Right ventricle myocardium superior (tissue), 1 donor: ENCODE results near the gene DNAJB1. TPM values are rescaled to one million over a fixed set of nuclear protein-coding genes. Genes with fewer than 3 reads are reported as not detected.

Experiments
- ATAC-seq: fragments of 200-7000 bp; cut with Tn5 transposase; one replicate; pipeline ENCODE4 v1.9.1; 2020; ENCODE audit warnings: mild to moderate bottlenecking; ENCODE audit not compliant: poor library complexity
- DNase-seq: peaks from one replicate; pipeline ENCODE4 v3.0.0-alpha.2; 2020
- intact Hi-C: fragments of 100-400 bp; cut with DNase I; formaldehyde crosslinking; loops from one replicate; pipeline ENCODE4 v1.11.2; 2022
- total RNA-seq: library from RNA; stranded (reverse); fragmentation: NEBNext Ultra II Directional; extraction: Animal tissue kit (Norgen Biotek cat#: 25700); gene quantifications from one replicate; pipeline ENCODE4 v1.2.1, GENCODE V29; 2021
- donor health status: DM: no; HTN: yes; CAD: no; lungs with severe emphysema.

DNAJB1 gene
- total RNA-seq, 1 donor from 2014 or later, result 43.0 TPM

GRCh38 chr19:14529254-14530004, 11.2 kb upstream of the DNAJB1 start, which contains the start of gene TECR:
Gene TECR (plus strand): TSS chr19:14529594. CDS start chr19:14529697, 103 bp downstream.
- intact Hi-C loops, result no loop called here
- ATAC-seq, result peak; percentile 96

DNA sequence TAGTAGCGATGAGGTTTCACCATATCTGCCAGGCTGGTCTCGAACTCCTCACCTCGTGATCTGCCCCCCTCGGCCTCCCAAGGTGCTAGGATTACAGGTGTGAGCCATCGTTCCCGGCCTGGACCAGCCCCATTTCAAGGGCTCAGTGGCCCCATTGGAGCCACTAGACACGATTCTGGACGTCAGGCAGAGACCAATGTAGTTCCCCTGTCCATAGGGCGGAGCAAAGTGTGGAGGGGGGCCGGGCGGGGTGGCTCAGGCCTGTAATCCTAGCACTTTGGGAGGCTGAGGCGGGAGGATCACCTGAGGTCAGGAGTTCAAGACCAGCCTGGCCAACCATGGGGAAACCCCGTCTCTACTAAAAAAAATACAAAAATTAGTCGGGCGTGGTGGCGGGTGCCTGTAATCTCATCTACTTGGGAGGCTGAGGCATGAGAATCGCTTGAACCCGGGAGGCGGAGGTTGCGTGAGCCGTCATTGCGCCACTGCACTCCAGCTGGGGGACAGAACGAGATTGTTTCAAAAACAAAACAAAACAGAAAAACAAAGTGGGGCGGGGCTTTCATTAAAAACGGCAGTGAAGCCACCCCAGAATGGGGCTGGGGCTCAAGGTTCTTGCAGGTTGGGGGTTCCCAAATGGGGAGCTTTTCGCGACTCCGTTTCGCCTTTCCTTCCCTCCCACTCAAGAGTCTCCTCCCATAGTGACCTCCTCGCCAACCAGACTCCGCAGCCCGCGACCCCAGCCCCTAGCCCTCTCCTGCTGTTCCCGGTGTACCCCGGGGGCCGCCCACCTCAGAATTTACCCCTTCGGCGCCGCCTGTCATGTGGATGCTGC, 10.4 kb upstream of the DNAJB1 start:
- DNase-seq (peak; percentile 55), ATAC-seq (no peak)
- intact Hi-C loops, result no loop called here

More at GRCh38 chr19:14529254-14530004, 11.2 kb upstream of the DNAJB1 start, which contains the start of gene TECR:
- peak; percentile 100 for DNase-seq

DNA sequence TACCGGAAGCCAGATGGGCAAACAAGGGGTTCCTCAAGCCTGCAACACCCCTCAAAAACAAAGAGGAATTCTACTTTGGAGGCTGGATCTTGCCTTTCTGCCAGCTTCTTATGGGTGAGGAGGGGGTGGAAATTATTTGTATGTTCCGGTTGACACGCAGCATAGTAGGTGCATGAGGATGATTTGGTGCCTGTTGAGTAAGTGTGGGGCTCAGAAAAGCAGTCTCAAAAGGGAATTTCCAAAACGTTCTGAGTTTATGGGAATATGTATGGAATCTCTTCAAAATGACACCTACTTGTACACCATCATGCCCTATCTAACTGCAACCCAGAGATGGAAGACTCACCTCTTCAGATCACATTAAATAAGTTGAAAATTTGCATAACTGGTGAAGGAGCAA, 8.2 kb upstream of the DNAJB1 start:
- DNase-seq, result no peak
- intact Hi-C loops, result no loop called here
- no peak for ATAC-seq

GRCh38 chr19:14525729-14526128, 7.5 kb upstream of the DNAJB1 start:
- intact Hi-C loops, result no loop called here
- ATAC-seq (no peak), DNase-seq (no peak)

DNA sequence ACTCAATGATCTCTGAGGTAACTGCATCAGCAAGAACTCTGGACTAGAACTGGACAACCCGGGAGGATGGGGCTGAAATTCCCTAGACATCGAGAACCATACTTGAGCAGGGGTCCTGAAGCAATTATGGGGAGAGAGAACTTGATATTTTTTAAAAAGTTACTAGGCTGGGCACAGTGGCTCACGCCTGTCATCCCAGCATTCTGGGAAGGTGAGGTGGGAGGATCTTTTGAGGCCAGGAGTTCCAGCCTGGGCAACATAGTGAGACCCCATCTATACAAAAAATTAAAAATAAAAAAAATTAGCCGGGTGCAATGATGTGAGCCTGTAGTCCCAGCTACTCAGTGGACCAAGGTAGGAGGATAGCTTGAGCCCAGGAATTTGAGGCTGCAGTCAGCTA, 2.3 kb upstream of the DNAJB1 start:
- no peak for DNase-seq
- no peak for ATAC-seq
- intact Hi-C loops, result no loop called here

DNA sequence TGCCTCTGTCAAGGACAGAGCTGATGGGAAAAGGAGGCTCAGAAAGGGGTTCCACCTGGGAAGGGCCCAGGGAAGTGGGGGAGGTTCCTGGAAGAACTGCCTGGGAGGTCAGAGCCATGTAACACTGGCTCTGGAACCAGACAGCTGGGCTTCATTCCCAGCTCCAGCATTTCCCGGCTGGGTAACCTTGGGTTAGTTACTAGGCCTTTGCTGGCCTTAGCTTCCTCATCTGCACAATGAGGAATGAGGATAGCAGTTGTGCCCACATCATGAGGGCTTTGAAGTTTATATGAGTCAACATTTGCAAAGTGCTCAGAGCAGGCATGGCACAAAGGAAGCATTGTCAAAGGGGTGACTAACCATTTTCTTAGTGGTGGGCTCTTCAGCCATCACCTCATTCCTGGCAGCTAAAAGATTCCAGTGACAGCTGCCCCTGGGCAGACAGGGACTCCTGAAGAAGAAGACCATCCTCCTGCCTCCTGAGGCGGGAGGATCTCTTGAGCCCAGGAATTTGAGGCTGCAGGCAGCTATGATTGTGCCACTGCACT, 1.7 kb upstream of the DNAJB1 start:
- intact Hi-C loops, result no loop called here
- ATAC-seq (no peak), DNase-seq (no peak)

GRCh38 chr19:14519245-14519859, 1.2 kb upstream of the DNAJB1 start:
- ATAC-seq, result no peak
- no peak for DNase-seq
- intact Hi-C loops, result no loop called here

DNA sequence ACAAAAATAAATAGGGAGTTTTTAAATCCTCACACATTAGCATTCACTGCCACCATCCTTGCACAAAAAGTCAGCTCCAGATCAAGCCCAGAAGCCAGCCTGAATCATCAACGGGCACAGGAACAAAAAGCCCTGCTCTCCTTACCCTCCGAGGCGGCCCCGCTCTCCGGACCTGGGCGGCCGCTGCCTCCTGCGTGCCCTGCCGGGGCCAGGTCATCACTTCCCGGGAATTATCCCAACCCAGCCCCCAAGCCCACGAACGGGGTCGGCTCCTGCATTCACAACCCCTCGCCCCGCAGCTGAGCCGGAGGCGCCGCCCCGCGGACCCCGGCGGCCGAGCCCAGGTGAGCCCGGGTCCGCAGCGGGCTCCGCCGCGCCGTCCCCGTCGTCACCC, 754 bp downstream of the DNAJB1 start:
- ATAC-seq, result no peak
- no peak for DNase-seq
- intact Hi-C loops, result no loop called here

- DNase-seq, result no peak
- ATAC-seq, result no peak
- intact Hi-C loops, result no loop called here
Observed at GRCh38 chr19:14516746-14517438, 1.3 kb downstream of the DNAJB1 start.

DNA sequence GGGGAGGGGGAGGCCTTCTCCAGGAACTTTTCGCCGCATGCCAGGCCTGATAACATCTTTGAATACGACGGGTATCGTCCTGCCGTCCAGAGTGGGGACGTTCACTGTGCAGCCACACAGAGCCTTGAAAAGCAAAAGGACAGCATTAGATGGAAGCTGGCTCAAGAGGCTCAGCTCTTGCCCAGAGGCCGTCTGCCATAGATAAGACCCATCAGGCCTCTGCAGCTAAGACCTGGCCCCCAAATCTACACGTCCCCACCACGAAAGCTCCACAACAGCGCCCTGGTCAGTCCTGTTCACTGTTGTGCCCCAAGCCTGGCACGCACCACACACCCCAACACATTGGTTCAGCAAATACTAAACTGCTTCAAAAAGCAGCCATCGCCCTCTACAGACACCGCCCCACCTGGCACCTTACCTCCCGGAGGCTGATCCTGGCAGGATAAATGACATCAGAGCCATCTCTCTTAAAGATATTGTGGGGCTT, 2.1 kb downstream of the DNAJB1 start:
- ATAC-seq, result no peak
- intact Hi-C loops, result no loop called here
- DNase-seq, result no peak

DNA sequence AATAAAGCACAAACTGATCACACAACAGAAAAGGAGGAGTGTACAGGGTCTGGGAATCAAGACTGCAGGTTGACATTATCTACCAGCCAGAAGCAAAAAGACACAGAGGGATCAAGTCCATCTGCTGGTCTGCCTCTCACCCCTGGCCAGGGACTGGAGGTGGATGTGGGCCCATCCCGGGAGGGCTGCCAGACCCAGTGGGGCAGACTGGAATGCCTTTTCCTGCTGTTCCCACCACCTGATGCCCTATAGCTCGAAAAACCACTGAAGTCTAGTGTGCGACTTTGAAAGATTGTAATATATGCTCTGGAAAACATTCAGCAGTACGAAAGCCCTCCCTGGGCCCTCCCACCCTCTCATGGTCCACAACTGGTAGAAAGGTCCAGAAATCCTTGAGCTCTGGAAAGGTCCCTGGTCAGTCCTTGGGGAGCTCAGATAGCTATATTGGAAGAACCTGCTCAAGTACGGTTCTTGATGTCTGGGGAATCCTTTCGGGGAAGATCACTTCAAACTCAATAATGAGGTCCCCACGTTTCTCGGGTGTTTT, 2.6 kb downstream of the DNAJB1 start:
- intact Hi-C loops, result no loop called here
- no peak for DNase-seq
- no peak for ATAC-seq

- intact Hi-C loops, result no loop called here
- ATAC-seq (no peak), DNase-seq (no peak)
Observed at GRCh38 chr19:14514215-14514863, 3.9 kb downstream of the DNAJB1 start.

DNA sequence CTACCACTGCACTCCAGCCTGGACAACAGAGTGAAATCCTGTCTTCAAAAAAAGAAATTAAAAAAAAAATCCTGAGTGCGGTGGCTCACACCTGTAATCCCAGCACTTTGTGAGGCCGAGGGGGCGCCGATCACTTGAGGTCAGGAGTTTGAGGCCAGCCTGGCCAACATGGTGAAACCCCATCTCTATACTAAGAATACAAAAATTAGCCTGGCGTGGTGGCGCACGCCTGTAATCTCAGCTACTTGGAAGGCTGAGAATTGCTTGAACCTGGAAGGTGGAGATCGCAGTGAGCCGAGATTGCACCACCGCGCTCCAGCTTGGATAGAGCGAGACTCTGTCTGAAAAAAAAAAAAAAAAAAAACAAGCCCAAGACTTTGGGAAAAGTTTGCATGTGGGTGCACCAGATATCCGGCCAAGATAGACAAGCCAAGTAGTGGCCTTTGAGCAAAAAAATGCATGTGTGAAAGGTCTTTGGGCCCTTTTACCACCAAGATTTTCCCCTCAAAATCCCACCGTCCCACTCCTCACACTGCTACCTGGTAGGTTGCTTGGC, 5.7 kb downstream of the DNAJB1 start:
- DNase-seq, result no peak
- intact Hi-C loops, result no loop called here
- ATAC-seq, result no peak

DNA sequence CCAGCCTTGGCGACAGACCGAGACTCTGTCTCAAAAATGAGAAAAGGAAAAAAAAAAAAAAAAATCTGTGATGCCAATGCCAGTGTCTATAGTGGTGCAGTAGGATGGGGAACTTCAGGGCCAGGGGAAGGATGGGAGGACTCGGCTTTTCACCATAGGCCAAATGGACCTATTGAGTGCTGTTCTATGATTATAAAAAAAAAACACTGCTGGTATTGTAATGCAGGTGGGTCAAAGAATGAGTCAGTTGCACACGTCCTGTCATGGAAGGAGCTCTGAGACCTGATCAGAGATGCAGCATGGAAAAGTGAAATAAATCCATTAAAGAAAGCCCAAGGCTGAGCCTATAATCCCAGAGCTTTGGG, 7.0 kb downstream of the DNAJB1 start:
- DNase-seq (no peak), ATAC-seq (peak; percentile 3)
- intact Hi-C loops, result no loop called here

- peak; percentile 47 for ATAC-seq
- intact Hi-C loops, result no loop called here
- DNase-seq, result peak; percentile 69
Observed at GRCh38 chr19:14510311-14511228, 7.6 kb downstream of the DNAJB1 start.

GRCh38 chr19:14507704-14508542, 10.3 kb downstream of the DNAJB1 start:
- intact Hi-C loops, result no loop called here
- ATAC-seq (no peak), DNase-seq (no peak)
